PC-3 (cell line): ENCODE measurements around the gene CAST. TPM values are rescaled to one million over a fixed set of nuclear protein-coding genes. Genes with fewer than 3 reads are reported as not detected.

Experiments used
- ATAC-seq: fragments of 200-7000 bp; cut with Tn5 transposase; 2 replicates; pipeline ENCODE4 v1.9.1; 2020; ENCODE audit warnings: mild to moderate bottlenecking, moderate library complexity
- BruUV-seq: library from RNA; stranded (reverse); fragments of 400-500 nt; replicated peaks from 2 replicates; lab custom pipeline; 2021; lab: Mats Ljungman, UMichigan
- CTCF ChIA-PET: fragments of 300-600 bp; sonication (Branson Sonifier 250); formaldehyde crosslinking; loops from one replicate; lab custom pipeline; 2022; ENCODE audit warnings: antibody characterized with exemption; lab: Charles Lee
- POLR2A ChIA-PET: fragments of 300-600 bp; sonication (Branson Sonifier 250); formaldehyde crosslinking; loops from one replicate; lab custom pipeline; 2022; ENCODE audit warnings: antibody characterized with exemption; ENCODE audit not compliant: unreplicated experiment; lab: Charles Lee
- DNase-seq: peaks from one replicate; pipeline ENCODE4 v3.0.0-alpha.2; 2015
- H2AFZ ChIP-seq: fragments of 300-600 bp; sonication (generic); 2 replicates; pipeline ENCODE4 v1.6.0; 2016; ENCODE audit warnings: antibody characterized with exemption, low read length
- H3F3A ChIP-seq: fragments of 300-600 bp; sonication (generic); one replicate; pipeline ENCODE4 v1.6.0; 2017; ENCODE audit warnings: antibody characterized with exemption, low read length, control low read depth, mild to moderate bottlenecking; ENCODE audit not compliant: unreplicated experiment
- H3K27ac ChIP-seq: fragments of 300-600 bp; sonication (generic); 2 replicates; pipeline ENCODE4 v1.5.1; 2016; ENCODE audit warnings: mild to moderate bottlenecking, low read length
- H3K27me3 ChIP-seq: fragments of 300-600 bp; sonication (generic); 2 replicates; pipeline ENCODE4 v1.6.1; 2016; ENCODE audit warnings: low read length, mixed read lengths
- H3K36me3 ChIP-seq: fragments of 300-600 bp; sonication (generic); 2 replicates; pipeline ENCODE4 v1.6.1; 2016; ENCODE audit warnings: low read depth, mixed run types, low read length, mixed read lengths
- H3K4me1 ChIP-seq: fragments of 300-600 bp; sonication (generic); 2 replicates; pipeline ENCODE4 v1.5.1; 2016; ENCODE audit warnings: low read length; ENCODE audit not compliant: insufficient read depth
- H3K4me2 ChIP-seq: fragments of 300-600 bp; sonication (generic); 2 replicates; pipeline ENCODE4 v1.6.0; 2016; ENCODE audit warnings: low read length
- H3K4me3 ChIP-seq: fragments of 300-600 bp; sonication (generic); 2 replicates; pipeline ENCODE4 v1.5.1; 2016; ENCODE audit warnings: mild to moderate bottlenecking, low read length, mixed read lengths
- H3K79me2 ChIP-seq: fragments of 300-600 bp; sonication (generic); 2 replicates; pipeline ENCODE4 v1.6.1; 2017; ENCODE audit warnings: low read length, mixed read lengths
- H3K9ac ChIP-seq: fragments of 300-600 bp; sonication (generic); 2 replicates; pipeline ENCODE4 v1.6.0; 2016; ENCODE audit warnings: mild to moderate bottlenecking, low read length
- H3K9me2 ChIP-seq: fragments of 300-600 bp; sonication (generic); replicated peaks from 2 replicates; pipeline ENCODE4 v1.6.1; 2016; ENCODE audit warnings: mixed run types, low read length, mixed read lengths
- H3K9me3 ChIP-seq: fragments of 300-600 bp; sonication (generic); 2 replicates; pipeline ENCODE4 v1.6.1; 2016; ENCODE audit warnings: low read length, mixed read lengths
- H4K20me1 ChIP-seq: fragments of 300-600 bp; sonication (generic); 2 replicates; pipeline ENCODE4 v1.6.1; 2016; ENCODE audit warnings: low read length, mixed read lengths
- CTCF ChIP-seq: fragments of 300-600 bp; sonication (generic); conservative IDR thresholded peaks from 2 replicates; pipeline ENCODE4 v1.5.1; 2017; ENCODE audit warnings: antibody characterized with exemption, low read depth, mild to moderate bottlenecking, low read length
- EZH2 ChIP-seq: fragments of 300-600 bp; sonication (generic); IDR thresholded peaks from one replicate; pipeline ENCODE4 v1.6.1; 2017; ENCODE audit warnings: antibody characterized with exemption, mild to moderate bottlenecking, low read length; ENCODE audit not compliant: unreplicated experiment
- EZH2phosphoT487 ChIP-seq: fragments of 300-600 bp; sonication (generic); IDR thresholded peaks from 2 replicates; pipeline ENCODE4 v1.6.1; 2018; ENCODE audit warnings: mild to moderate bottlenecking, antibody characterized with exemption, low read length, borderline replicate concordance
- intact Hi-C: fragments of 100-400 bp; cut with micrococcal nuclease; formaldehyde crosslinking; loops from 2 replicates; pipeline ENCODE4 v1.9.0; 2023
- total RNA-seq: library from RNA; depleted of rRNA; stranded (reverse); fragments of >200 nt; gene quantifications from 2 replicates; pipeline ENCODE4 v1.2.3, GENCODE V29; 2014

Gene CAST
- total RNA-seq, 1 experiment from 2014 or later: 73.2 TPM

GRCh38 chr5:96662725-96663518 is 746 bp downstream of the CAST start:
- POLR2A ChIA-PET: interaction anchor here (0.5 to 2.0 kb wide), 6 partner anchors 16 to 840 kb away, joined by 3 to 15 read pairs (median 4); partner anchors contain the start of gene GLRX
- Histone ChIP-seq H3K27ac (peak overlapping the region; percentile 96), H3K4me1 (peaks cover 47% of the 10 kb centered on the region), H3K4me2 (peak overlapping the region; percentile 87), H3K79me2 (peaks cover 48% of the 10 kb centered on the region), H3K27me3 (no peaks in the 10 kb centered on the region), H3K9ac (peak overlapping the region; percentile 97), H3F3A (peaks cover 4% of the 10 kb centered on the region), H3K9me2 (no peaks in the 10 kb centered on the region), H3K36me3 (no peaks in the 10 kb centered on the region), H3K4me3 (peak overlapping the region; percentile 94), H4K20me1 (peaks cover 39% of the 10 kb centered on the region), H2AFZ (peak overlapping the region; percentile 84), H3K9me3 (no peaks in the 10 kb centered on the region)
- BruUV-seq: TSS peak; percentile 48
- DNase-seq (peak; percentile 90), ATAC-seq (peak; percentile 71)
- CTCF ChIA-PET: interaction anchor here (0.9 to 1.1 kb wide), 2 partner anchors 24 to 49 kb away, joined by 3 to 5 read pairs; no protein-coding TSS in a partner anchor
- intact Hi-C loops: loop anchor here (1.0 to 2.0 kb wide), 3 partner anchors 24 to 49 kb away; no protein-coding TSS in a partner anchor
- TF ChIP-seq EZH2phosphoT487: no peak
- no peak for TF ChIP-seq CTCF
- no peak for TF ChIP-seq EZH2

GRCh38 chr5:96663608-96664007 is 1.4 kb downstream of the CAST start:
- no peak overlapping the region for H2AFZ ChIP-seq
- no peaks in the 10 kb centered on the region for H3K9me2 ChIP-seq
- peaks cover 4% of the 10 kb centered on the region for H3F3A ChIP-seq
- peak overlapping the region; percentile 94 for H3K4me3 ChIP-seq
- H3K36me3 ChIP-seq: no peaks in the 10 kb centered on the region
- H3K9ac ChIP-seq: peak overlapping the region; percentile 97
- CTCF ChIA-PET: interaction anchor here (1.1 kb wide), 1 partner anchor 49 kb away, joined by 5 read pairs; no protein-coding TSS in a partner anchor
- H4K20me1 ChIP-seq: peaks cover 39% of the 10 kb centered on the region
- POLR2A ChIA-PET: interaction anchor here (0.6 kb wide), 1 partner anchor 58 kb away, joined by 5 read pairs; no protein-coding TSS in a partner anchor
- no peak for TF ChIP-seq CTCF
- TF ChIP-seq EZH2phosphoT487: no peak
- TF ChIP-seq EZH2: no peak
- peaks cover 55% of the 10 kb centered on the region for H3K79me2 ChIP-seq
- DNase-seq (no peak), ATAC-seq (no peak)
- H3K9me3 ChIP-seq: no peaks in the 10 kb centered on the region
- no peaks in the 10 kb centered on the region for H3K27me3 ChIP-seq
- H3K4me2 ChIP-seq: peak overlapping the region; percentile 87
- H3K4me1 ChIP-seq: peaks cover 40% of the 10 kb centered on the region
- BruUV-seq: no TSS peak
- intact Hi-C loops: loop anchor here (1.0 to 2.0 kb wide), 2 partner anchors 23 to 49 kb away; no protein-coding TSS in a partner anchor
- peak overlapping the region; percentile 96 for H3K27ac ChIP-seq
